H1 (cell line): ENCODE measurements around the gene DDHD1. TPM values are rescaled to one million over a fixed set of nuclear protein-coding genes. Genes with fewer than 3 reads are reported as not detected.

Experiments used
- CTCF ChIA-PET: fragments of 300-600 bp; sonication (Branson Sonifier 250); formaldehyde crosslinking; loops from one replicate; lab custom pipeline; 2021; ENCODE audit not compliant: partially characterized antibody; lab: Charles Lee
- POLR2A ChIA-PET: fragments of 300-600 bp; sonication (Branson Sonifier 250); formaldehyde crosslinking; loops from one replicate; lab custom pipeline; 2021; ENCODE audit warnings: inconsistent platforms; ENCODE audit not compliant: partially characterized antibody; lab: Charles Lee
- DNase-seq, 2 experiments: peaks; one replicate each; pipeline versions ENCODE4 v3.0.0 to v3.0.0-alpha.2; 2010 to 2022; ENCODE audit warnings: low spot score in 2 of 2, low read depth in 1 of 2, mixed read lengths in 1 of 2
- FAIRE-seq: peaks from 2 replicates; lab custom pipeline; 2011; peaks lifted over from hg19 to GRCh38; lab: Jason Lieb, UNC
- H2AFZ ChIP-seq: 2 replicates; pipeline ENCODE4 v1.8.1; 2012; ENCODE audit warnings: low read length, inconsistent platforms
- H2AK5ac ChIP-seq: 2 replicates; pipeline ENCODE4 v1.6.1; 2013; ENCODE audit warnings: low read depth, low read length
- H2BK120ac ChIP-seq: replicated peaks from 2 replicates; pipeline ENCODE3; 2013; ENCODE audit warnings: low read depth, low read length, inconsistent platforms
- H2BK12ac ChIP-seq: 2 replicates; pipeline ENCODE4 v1.6.1; 2013; ENCODE audit warnings: low read depth, low read length
- H2BK15ac ChIP-seq: 2 replicates; pipeline ENCODE4 v1.6.1; 2013; ENCODE audit warnings: low read length
- H2BK20ac ChIP-seq: 2 replicates; pipeline ENCODE4 v1.6.1; 2013; ENCODE audit warnings: low read length
- H2BK5ac ChIP-seq: 2 replicates; pipeline ENCODE4 v1.6.1; 2013; ENCODE audit warnings: low read depth, low read length
- H3K14ac ChIP-seq: 2 replicates; pipeline ENCODE4 v1.6.1; 2013; ENCODE audit warnings: inconsistent platforms; ENCODE audit not compliant: insufficient read length
- H3K18ac ChIP-seq: 2 replicates; pipeline ENCODE4 v1.6.1; 2013; ENCODE audit warnings: low read length; ENCODE audit errors: extremely low read depth
- H3K23ac ChIP-seq: 2 replicates; pipeline ENCODE4 v1.6.1; 2013; ENCODE audit warnings: inconsistent platforms; ENCODE audit not compliant: insufficient read length
- H3K23me2 ChIP-seq: 2 replicates; pipeline ENCODE4 v1.6.1; 2013; ENCODE audit warnings: low read depth, low read length
- H3K27ac ChIP-seq: 2 replicates; pipeline ENCODE4 v1.6.1; 2011; ENCODE audit warnings: low read depth, low read length, inconsistent platforms
- H3K27me3 ChIP-seq, 4 experiments: replicated peaks in 1 of 4; 1 replicate in 1 of 4; 2 replicates in 3 of 4; pipeline versions ENCODE4 v1.6.1 to v1.8.1; 2011 to 2013; ENCODE audit warnings: low read length in 3 of 4, mild to moderate bottlenecking in 3 of 4, inconsistent platforms in 2 of 4, mixed read lengths in 2 of 4, moderate library complexity in 1 of 4; ENCODE audit not compliant: control insufficient read depth in 3 of 4, insufficient read depth in 3 of 4; ENCODE audit errors: extremely low read depth in 1 of 4
- H3K36me3 ChIP-seq, 4 experiments: 2 replicates each; pipeline versions ENCODE4 v1.6.1 to v1.8.1; 2011 to 2013; ENCODE audit warnings: mild to moderate bottlenecking in 4 of 4, low read length in 3 of 4, moderate library complexity in 2 of 4, control low read depth in 1 of 4, inconsistent platforms in 1 of 4; ENCODE audit not compliant: insufficient read depth in 4 of 4, control insufficient read depth in 2 of 4
- H3K4ac ChIP-seq: replicated peaks from 2 replicates; pipeline ENCODE3; 2013; ENCODE audit warnings: low read length, low read depth, mixed read lengths, inconsistent platforms; ENCODE audit not compliant: insufficient read length
- H3K4me1 ChIP-seq, 4 experiments: replicated peaks in 1 of 4; 1 replicate in 1 of 4; 2 replicates in 3 of 4; pipeline versions ENCODE4 v1.6.1 to v1.8.1; 2011 to 2013; ENCODE audit warnings: low read length in 3 of 4, inconsistent platforms in 2 of 4, mixed read lengths in 1 of 4; ENCODE audit not compliant: insufficient read depth in 4 of 4, control insufficient read depth in 3 of 4
- H3K4me2 ChIP-seq, 2 experiments: 2 replicates each; pipeline versions ENCODE4 v1.6.1 to v1.8.1; 2011 to 2013; ENCODE audit warnings: low read depth in 2 of 2, low read length in 2 of 2, control low read depth in 1 of 2, inconsistent platforms in 1 of 2, mild to moderate bottlenecking in 1 of 2; ENCODE audit not compliant: insufficient read depth in 1 of 2
- H3K4me3 ChIP-seq, 4 experiments: fragments of 200-600, 300-600 bp in 1 of 4; sonication (generic), shearing (Covaris generic), sonication (Bioruptor Twin) in 1 of 4; 2 replicates each; pipeline versions ENCODE4 v1.5.1 to v1.8.1; 2011 to 2016; ENCODE audit warnings: low read length in 4 of 4, low read depth in 3 of 4, control low read depth in 2 of 4, inconsistent platforms in 2 of 4, mild to moderate bottlenecking in 2 of 4, mixed read lengths in 1 of 4, moderate library complexity in 1 of 4; ENCODE audit not compliant: insufficient read depth in 2 of 4; ENCODE audit errors: extremely low read depth in 1 of 4
- H3K56ac ChIP-seq: replicated peaks from 2 replicates; pipeline ENCODE3; 2013; ENCODE audit warnings: low read depth, mild to moderate bottlenecking, mixed read lengths, low read length, inconsistent platforms; ENCODE audit not compliant: insufficient read length
- H3K79me1 ChIP-seq: 2 replicates; pipeline ENCODE4 v1.6.1; 2013; ENCODE audit warnings: low read depth, low read length, control low read depth
- H3K79me2 ChIP-seq, 2 experiments: 2 replicates each; pipeline versions ENCODE4 v1.6.1 to v1.8.1; 2012 to 2013; ENCODE audit warnings: low read length in 2 of 2, mild to moderate bottlenecking in 2 of 2, inconsistent platforms in 1 of 2; ENCODE audit not compliant: insufficient read depth in 2 of 2, control insufficient read depth in 1 of 2
- H3K9ac ChIP-seq, 4 experiments: replicated peaks in 1 of 4; 1 replicate in 1 of 4; 2 replicates in 3 of 4; pipeline versions ENCODE4 v1.6.1 to v1.8.1; 2011 to 2013; ENCODE audit warnings: low read depth in 3 of 4, low read length in 3 of 4, control low read depth in 2 of 4, mild to moderate bottlenecking in 2 of 4, moderate library complexity in 2 of 4, inconsistent platforms in 1 of 4; ENCODE audit errors: extremely low read depth in 1 of 4
- H3K9me3 ChIP-seq, 2 experiments: 2 replicates each; pipeline versions ENCODE4 v1.6.1 to v1.8.1; 2012 to 2013; ENCODE audit warnings: mild to moderate bottlenecking in 2 of 2, moderate library complexity in 2 of 2, control low read depth in 1 of 2, inconsistent platforms in 1 of 2, low read depth in 1 of 2, low read length in 1 of 2, mixed read lengths in 1 of 2; ENCODE audit not compliant: insufficient read depth in 2 of 2
- H4K20me1 ChIP-seq, 2 experiments: replicated peaks in 1 of 2; 2 replicates each; pipeline versions ENCODE3 to v1.8.1; 2011 to 2013; ENCODE audit warnings: inconsistent platforms in 2 of 2, low read length in 2 of 2, mild to moderate bottlenecking in 1 of 2; ENCODE audit not compliant: insufficient read depth in 2 of 2, control insufficient read depth in 1 of 2
- H4K5ac ChIP-seq: 2 replicates; pipeline ENCODE4 v1.6.1; 2013; ENCODE audit warnings: low read length, low read depth, mixed read lengths, inconsistent platforms; ENCODE audit not compliant: insufficient read length
- H4K8ac ChIP-seq: 2 replicates; pipeline ENCODE4 v1.8.0; 2013; ENCODE audit warnings: mild to moderate bottlenecking, moderate library complexity, low read length, inconsistent platforms; ENCODE audit not compliant: insufficient read depth; ENCODE audit errors: extremely low read depth
- H4K91ac ChIP-seq: replicated peaks from 2 replicates; pipeline ENCODE3; 2013; ENCODE audit warnings: low read length, mixed read lengths, inconsistent platforms; ENCODE audit not compliant: insufficient read length
- CBX5 ChIP-seq: fragments of 300-800, 300-1000 bp; sonication (generic); IDR thresholded peaks from 2 replicates; pipeline ENCODE4 v1.7.1; 2016; ENCODE audit warnings: antibody characterized with exemption, low read length, low read depth
- CEBPB ChIP-seq: IDR thresholded peaks from 2 replicates; pipeline ENCODE4 v1.6.1; 2012; ENCODE audit warnings: low read depth, low read length
- CTCF ChIP-seq, 3 experiments: IDR thresholded peaks; 1 replicate in 2 of 3; 2 replicates in 1 of 3; pipeline versions ENCODE4 v1.5.1 to v1.6.1; 2011; ENCODE audit warnings: low read length in 3 of 3, mild to moderate bottlenecking in 3 of 3, inconsistent platforms in 2 of 3, low read depth in 1 of 3, moderate library complexity in 1 of 3; ENCODE audit not compliant: insufficient read depth in 1 of 3; ENCODE audit errors: control extremely low read depth in 1 of 3
- GTF2F1 ChIP-seq: IDR thresholded peaks from 2 replicates; pipeline ENCODE4 v1.6.1; 2012; ENCODE audit warnings: low read depth, low read length, improper control_type of control experiment, borderline replicate concordance
- KDM4A ChIP-seq: IDR thresholded peaks from one replicate; pipeline ENCODE4 v1.7.1; 2012; ENCODE audit warnings: low read depth, mild to moderate bottlenecking, moderate library complexity, low read length, inconsistent platforms; ENCODE audit not compliant: severe bottlenecking
- NRF1 ChIP-seq: IDR thresholded peaks from 2 replicates; pipeline ENCODE4 v1.6.1; 2011; ENCODE audit warnings: mild to moderate bottlenecking, low read depth, low read length, improper control_type of control experiment
- RAD21 ChIP-seq, 2 experiments: IDR thresholded peaks in 1 of 2; conservative IDR thresholded peaks in 1 of 2; 2 replicates each; pipeline ENCODE4 v1.6.1; 2011; ENCODE audit warnings: low read depth in 2 of 2, low read length in 2 of 2, improper control_type of control experiment in 1 of 2, inconsistent platforms in 1 of 2, mild to moderate bottlenecking in 1 of 2, moderate library complexity in 1 of 2
- RFX5 ChIP-seq: IDR thresholded peaks from 2 replicates; pipeline ENCODE4 v1.6.1; 2011; ENCODE audit warnings: low read depth, low read length, improper control_type of control experiment, borderline replicate concordance
- ZNF274 ChIP-seq: IDR thresholded peaks from 2 replicates; pipeline ENCODE4 v1.7.0; 2012; ENCODE audit warnings: low read length, borderline replicate concordance; ENCODE audit errors: extremely low read depth
- WGBS, 2 experiments: shearing (Covaris generic) in 1 of 2; methylation state at CpG; one replicate each; pipeline versions ENCODE4 v1.1.6 to v1.1.7; 2013 to 2015; ENCODE audit warnings: low lambda C conversion rate in 2 of 2, mixed read lengths in 2 of 2, inconsistent platforms in 1 of 2, low coverage in 1 of 2, missing lambda C conversion rate in 1 of 2; ENCODE audit not compliant: insufficient replicate concordance in 2 of 2, insufficient coverage in 1 of 2, insufficient read length in 1 of 2; ENCODE audit errors: extremely low coverage in 1 of 2, missing lambda C conversion rate in 1 of 2; 5-methylcytosine and 5-hydroxymethylcytosine counted together
- polyA plus RNA-seq, 7 experiments: library from polyadenylated mRNA; depleted of rRNA in 3 of 7; stranded (reverse) in 5 of 7; unstranded in 2 of 7; fragments of >200 nt in 5 of 7; fragments of 200-250 nt in 2 of 7; gene quantifications; 1 replicate in 5 of 7; 2 replicates in 1 of 7; 4 replicates in 1 of 7; pipeline versions ENCODE4 v1.2.1 to v1.2.3, GENCODE V29; 2011 to 2013; ENCODE audit warnings: missing spikeins in 2 of 7, mixed read lengths in 2 of 7
- total RNA-seq: library from RNA; stranded (reverse); fragmentation: NEBNext Ultra II Directional; extraction: Animal tissue kit (Norgen Biotek cat#: 25700); gene quantifications from 2 replicates; pipeline ENCODE4 v1.2.1, GENCODE V29; 2021

Gene DDHD1
- total and polyA plus RNA-seq, 2 of the 8 experiments (the other 6 are each of a cell fraction or from before 2014, with no cell fraction given): 3.6 to 16.0 TPM

- ChIA-PET CTCF (interaction anchor here (4.4 kb wide), 1 partner anchor 19 kb away, joined by 15 read pairs; no protein-coding TSS in a partner anchor), POLR2A (no interaction called here)
- H4K8ac ChIP-seq: no peak overlapping the region
- H2BK12ac ChIP-seq: no peak overlapping the region
- H2AFZ ChIP-seq: no peak overlapping the region
- H4K20me1 ChIP-seq: no peaks in the 10 kb centered on the region
- H3K4ac ChIP-seq: no peak overlapping the region
- no peak for FAIRE-seq
- no peak overlapping the region for H2BK120ac ChIP-seq
- no peak overlapping the region for H3K18ac ChIP-seq
- 96% methylated on average over 6 of the region's 6 CpGs; no CpG with 5 or more reads in 1 of the 2 experiments for WGBS, 2 experiments
- no peak overlapping the region for H3K14ac ChIP-seq
- no peak overlapping the region for H4K5ac ChIP-seq
- H3K9ac ChIP-seq: no peak overlapping the region
- H2BK5ac ChIP-seq: no peak overlapping the region
- H3K27me3 ChIP-seq: no peaks in the 10 kb centered on the region
- no peak overlapping the region for H2BK20ac ChIP-seq
- H3K79me1 ChIP-seq: no peaks in the 10 kb centered on the region
- H3K27ac ChIP-seq: no peak overlapping the region
- H3K23ac ChIP-seq: no peak overlapping the region
- H3K4me2 ChIP-seq: no peak overlapping the region
- H2BK15ac ChIP-seq: no peak overlapping the region
- H3K4me1 ChIP-seq: no peaks in the 10 kb centered on the region
- peaks cover 0 to 13% (median 5%) of the 10 kb centered on the region in 4 experiments; a peak in 4 of 8 replicates for H3K36me3 ChIP-seq
- no peaks in the 10 kb centered on the region for H3K9me3 ChIP-seq
- H3K23me2 ChIP-seq: no peaks in the 10 kb centered on the region
- no peak overlapping the region for H3K4me3 ChIP-seq
- H2AK5ac ChIP-seq: no peak overlapping the region
- DNase-seq: no peak
- H3K56ac ChIP-seq: no peak overlapping the region
- H4K91ac ChIP-seq: no peak overlapping the region
- H3K79me2 ChIP-seq: no peaks in the 10 kb centered on the region
- no peak for TF ChIP-seq CBX5
- no peak for TF ChIP-seq RAD21 (IDR thresholded peaks at IDR 0.05 in 1 of 2, conservative IDR thresholded peaks at IDR 0.05 in 1 of 2; ENCODE audit: low read depth in 2 of 2, low read length in 2 of 2)
- no peak for TF ChIP-seq RFX5
- TF ChIP-seq CTCF (IDR thresholded peaks at IDR 0.05; ENCODE audit: control extremely low read depth in 1 of 3, insufficient read depth in 1 of 3, low read depth in 1 of 3, low read length in 3 of 3): no peak
- TF ChIP-seq NRF1: no peak
- TF ChIP-seq GTF2F1: no peak
- TF ChIP-seq KDM4A: no peak
- TF ChIP-seq CEBPB: no peak
- no peak for TF ChIP-seq ZNF274
These were observed 117.5 kb downstream of the DDHD1 start for GRCh38 chr14:53035336-53036210.
